ENCODE measurements around the gene MOSPD3. TPM values are rescaled to one million over a fixed set of nuclear protein-coding genes. Genes with fewer than 3 reads are reported as not detected.

MOSPD3 gene
- total and polyA plus RNA-seq, 2 of the 8 experiments (the other 6 are each of a cell fraction or from before 2014, with no cell fraction given): 20.7 to 21.4 TPM

GRCh38 chr7:100584054-100584682, 28.2 kb upstream of the MOSPD3 start:
- peaks cover 0 to 11% of the 10 kb centered on the region in 2 experiments; a peak in 1 of 4 replicates for H3K79me2 ChIP-seq (ENCODE audit: control insufficient read depth in 1 of 2, insufficient read depth in 2 of 2, low read length in 2 of 2)
- WGBS, 2 experiments (ENCODE audit: extremely low coverage in 1 of 2, insufficient coverage in 1 of 2, insufficient read length in 1 of 2, insufficient replicate concordance in 2 of 2, low coverage in 1 of 2, low lambda C conversion rate in 2 of 2, missing lambda C conversion rate in 1 of 2): 76% methylated on average over 8 of the region's 15 CpGs; no CpG with 5 or more reads in 1 of the 2 experiments
- no peak for TF ChIP-seq CHD2 (IDR thresholded peaks at IDR 0.05; ENCODE audit: low read length)
- no peak for TF ChIP-seq RAD21 (IDR thresholded peaks at IDR 0.05 in 1 of 2, conservative IDR thresholded peaks at IDR 0.05 in 1 of 2; ENCODE audit: low read depth in 2 of 2, low read length in 2 of 2)
- no peak for TF ChIP-seq HDAC6 (IDR thresholded peaks at IDR 0.05; ENCODE audit: low read depth, low read length)
- no peak for TF ChIP-seq SIN3A (conservative IDR thresholded peaks at IDR 0.05 in 1 of 2, IDR thresholded peaks at IDR 0.05 in 1 of 2; ENCODE audit: low read depth in 1 of 2, low read length in 2 of 2)
- TF ChIP-seq HDAC2 (IDR thresholded peaks at IDR 0.05; ENCODE audit: borderline replicate concordance in 1 of 2, low read depth in 2 of 2, low read length in 2 of 2): no peak
- TF ChIP-seq CREB1 (IDR thresholded peaks at IDR 0.05): no peak
- TF ChIP-seq TAF7 (optimal IDR thresholded peaks at IDR 0.05; ENCODE audit: borderline replicate concordance, low read depth, low read length): no peak
- no peak for TF ChIP-seq EZH2 (IDR thresholded peaks at IDR 0.05; ENCODE audit: low read depth, low read length, severe bottlenecking)
- TF ChIP-seq RXRA (IDR thresholded peaks at IDR 0.05; ENCODE audit: insufficient read depth, low read depth, low read length): no peak
- no peak for TF ChIP-seq JUND (IDR thresholded peaks at IDR 0.05; ENCODE audit: low read length)

More at GRCh38 chr7:100584054-100584682, 28.2 kb upstream of the MOSPD3 start:
- no peak overlapping the region for H2BK20ac ChIP-seq (ENCODE audit: low read length)
- H3K79me1 ChIP-seq (ENCODE audit: low read depth, low read length): peaks cover 5% of the 10 kb centered on the region
- H3K23ac ChIP-seq (ENCODE audit: insufficient read length): no peak overlapping the region
- H2AK5ac ChIP-seq (ENCODE audit: low read depth, low read length): 0 out of 2 replicates have a peak overlapping the region, but pooled peaks have one; percentile 56
- peak overlapping the region; percentile 12 for H4K91ac ChIP-seq (replicated peaks; ENCODE audit: insufficient read length, low read length)
- no peak overlapping the region for H2BK120ac ChIP-seq (replicated peaks; ENCODE audit: low read depth, low read length)
- peaks cover 0 to 24% (median 13%) of the 10 kb centered on the region in 4 experiments; a peak in 6 of 7 replicates for H3K4me1 ChIP-seq (replicated peaks in 1 of 4; ENCODE audit: control insufficient read depth in 3 of 4, insufficient read depth in 4 of 4, low read length in 3 of 4)
- peak overlapping the region; percentile 76 for H3K18ac ChIP-seq (ENCODE audit: extremely low read depth, low read length)
- no peak overlapping the region for H4K5ac ChIP-seq (ENCODE audit: insufficient read length, low read depth, low read length)
- H3K4me3 ChIP-seq (ENCODE audit: extremely low read depth in 1 of 4, insufficient read depth in 2 of 4, low read depth in 3 of 4, low read length in 4 of 4): peak overlapping the region; percentile 24 to 80 (median 80); a peak in 5 of 8 replicates
- FAIRE-seq (no peak), DNase-seq (ENCODE audit: low read depth in 1 of 2, low spot score in 2 of 2) (no peak)
- H3K36me3 ChIP-seq (ENCODE audit: control insufficient read depth in 2 of 4, insufficient read depth in 4 of 4, low read length in 3 of 4): peaks cover 12 to 22% (median 18%) of the 10 kb centered on the region in 4 experiments
- no peak overlapping the region for H3K56ac ChIP-seq (replicated peaks; ENCODE audit: insufficient read length, low read depth, low read length)
- H3K27me3 ChIP-seq (replicated peaks in 1 of 4; ENCODE audit: control insufficient read depth in 3 of 4, extremely low read depth in 1 of 4, insufficient read depth in 3 of 4, low read length in 3 of 4): peaks cover 0 to 2% (median 0%) of the 10 kb centered on the region in 4 experiments; a peak in 1 of 7 replicates
- H3K14ac ChIP-seq (ENCODE audit: insufficient read length): no peak overlapping the region
- peak overlapping the region; percentile 76; the same call in 1 of the 2 replicates for H2BK5ac ChIP-seq (ENCODE audit: low read depth, low read length)
- CTCF ChIA-PET (ENCODE audit: partially characterized antibody): interaction anchor here (0.6 to 11.4 kb wide), 24 partner anchors 7 to 1820 kb away, joined by 3 to 171 read pairs (median 4); partner anchors contain the start of genes POP7, SAP25 and ZCWPW1
- no peak overlapping the region for H4K8ac ChIP-seq (ENCODE audit: extremely low read depth, insufficient read depth, low read length)
- H2BK15ac ChIP-seq (ENCODE audit: low read length): no peak overlapping the region; the same call in 1 of the 2 replicates
- H3K4ac ChIP-seq (replicated peaks; ENCODE audit: insufficient read length, low read depth, low read length): no peak overlapping the region
- H2AFZ ChIP-seq (ENCODE audit: low read length): no peak overlapping the region
- peak overlapping the region; percentile 30 for H2BK12ac ChIP-seq (ENCODE audit: low read depth, low read length)
- peaks cover 17% of the 10 kb centered on the region for H3K23me2 ChIP-seq (ENCODE audit: low read depth, low read length)
- H3K9ac ChIP-seq (replicated peaks in 1 of 4; ENCODE audit: extremely low read depth in 1 of 4, low read depth in 3 of 4, low read length in 3 of 4): peak overlapping the region in 2 of 4 experiments; percentile 31 to 52; a peak in 2 of 7 replicates
- H3K4me2 ChIP-seq (ENCODE audit: insufficient read depth in 1 of 2, low read depth in 2 of 2, low read length in 2 of 2): peak overlapping the region; percentile 75 to 92
- H3K27ac ChIP-seq (ENCODE audit: low read depth, low read length): peak overlapping the region; percentile 86
- H4K20me1 ChIP-seq (replicated peaks in 1 of 2; ENCODE audit: control insufficient read depth in 1 of 2, insufficient read depth in 2 of 2, low read length in 2 of 2): peaks cover 2 to 14% of the 10 kb centered on the region in 2 experiments
- POLR2A ChIA-PET (ENCODE audit: partially characterized antibody): interaction anchor here (1.0 to 10.0 kb wide), 19 partner anchors 8 to 155 kb away, joined by 3 to 172 read pairs (median 5); partner anchors contain the start of genes MEPCE, MOSPD3, PCOLCE and POP7
- no peaks in the 10 kb centered on the region for H3K9me3 ChIP-seq (ENCODE audit: insufficient read depth in 2 of 2, low read depth in 1 of 2, low read length in 1 of 2)
